Stimulated activated CD8-positive, alpha-beta memory T cell treated with anti-CD3 and anti-CD28 coated beads, Interleukin-7, amount 100 ng/mL, for 24 hours (primary cell): ENCODE data around the gene NRXN3.

Source experiments
- DNase-seq: peaks from one replicate; pipeline ENCODE4 v3.0.0-alpha.2; 2020; ENCODE audit warnings: low read depth

Gene NRXN3

DNA sequence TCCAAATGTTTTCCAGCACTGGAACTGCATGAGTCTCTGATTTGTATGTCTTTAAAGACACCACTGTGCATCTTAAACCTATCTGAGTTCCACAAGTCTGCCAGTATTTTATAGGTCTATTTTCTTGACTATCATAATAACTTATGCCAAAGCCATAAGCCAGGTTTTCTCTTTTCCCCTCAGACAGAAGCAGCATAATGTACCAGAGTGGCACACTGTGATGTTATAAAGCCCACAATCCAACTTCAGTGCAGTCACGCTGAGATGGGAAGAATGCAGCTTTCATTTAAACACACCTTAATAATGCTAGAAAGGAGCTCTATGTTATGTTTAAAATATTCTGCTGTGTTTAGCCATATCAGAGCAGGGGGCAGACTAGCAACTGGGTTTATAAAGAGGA, 1117.8 kb downstream of the NRXN3 start:
- no peak for DNase-seq

DNA sequence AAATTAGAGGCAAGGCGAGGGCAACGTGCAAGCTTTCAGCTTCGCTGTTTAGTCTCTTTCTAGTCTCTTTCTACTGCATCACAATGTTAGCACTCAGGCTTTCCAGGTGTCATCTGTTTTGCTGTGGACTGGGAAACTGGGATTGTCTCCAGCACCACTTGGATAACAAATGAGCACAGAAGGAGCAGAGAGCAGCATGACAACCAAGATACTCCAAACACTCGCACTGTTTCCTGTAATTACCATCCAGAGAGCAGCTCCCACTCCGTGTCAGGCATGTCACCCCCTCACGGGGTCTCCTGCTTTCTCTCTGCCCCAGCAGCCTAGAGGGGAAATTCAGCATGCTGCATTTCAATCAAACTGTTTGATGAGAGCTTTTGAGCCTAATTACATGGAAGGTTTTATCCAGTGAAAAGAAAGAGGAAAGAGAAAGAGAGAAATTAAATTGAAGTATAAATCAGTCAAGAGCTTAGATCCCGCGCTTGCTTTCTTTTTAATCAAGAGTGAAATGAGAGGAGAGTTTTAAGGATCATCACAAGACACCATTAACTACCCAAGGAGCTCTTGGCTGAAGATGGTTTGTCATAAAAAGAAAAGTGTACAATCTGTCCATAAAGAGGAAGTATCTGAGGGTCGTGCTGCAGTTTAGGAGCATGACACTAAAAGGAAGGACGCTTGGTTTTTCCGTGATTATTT, 1123.5 kb downstream of the NRXN3 start:
- no peak for DNase-seq

DNA sequence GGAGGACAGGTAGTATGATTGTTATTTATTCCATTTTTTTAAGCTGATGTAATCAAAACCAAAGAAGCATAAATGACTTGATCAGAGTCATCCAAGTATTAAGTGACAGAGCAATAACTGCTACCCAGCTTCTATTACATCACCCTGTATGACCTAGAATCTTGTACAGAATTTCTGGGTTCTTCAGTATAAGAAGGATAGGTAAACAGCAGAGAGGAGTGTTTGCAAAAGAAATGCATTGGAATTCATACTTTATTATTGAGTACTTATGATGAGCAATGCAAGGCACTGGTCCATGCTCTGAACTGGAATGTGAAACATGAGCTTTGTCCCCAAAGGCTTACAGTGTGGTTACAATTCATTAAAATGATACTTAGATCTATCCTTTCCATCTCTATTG, 1124.3 kb downstream of the NRXN3 start:
- DNase-seq, result no peak

DNA sequence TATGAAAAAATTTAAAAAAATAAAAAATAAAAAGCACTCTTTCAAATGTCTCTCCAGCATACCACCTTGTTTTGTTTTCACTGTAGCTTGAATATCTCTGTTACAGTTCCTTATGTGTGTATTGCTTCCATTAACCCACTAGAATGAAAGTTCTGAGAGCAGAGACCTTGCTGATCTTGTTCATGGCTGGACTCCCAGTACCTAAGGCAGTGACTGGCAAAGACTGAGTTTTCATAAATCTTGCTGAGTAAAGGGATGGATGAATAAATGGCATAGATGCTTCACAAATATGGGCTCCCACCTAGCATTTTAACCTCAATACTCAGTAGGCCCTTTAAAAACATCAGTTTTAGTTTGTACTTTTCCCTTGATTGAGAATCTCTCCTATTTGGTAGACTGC, 1125.2 kb downstream of the NRXN3 start:
- no peak for DNase-seq

DNA sequence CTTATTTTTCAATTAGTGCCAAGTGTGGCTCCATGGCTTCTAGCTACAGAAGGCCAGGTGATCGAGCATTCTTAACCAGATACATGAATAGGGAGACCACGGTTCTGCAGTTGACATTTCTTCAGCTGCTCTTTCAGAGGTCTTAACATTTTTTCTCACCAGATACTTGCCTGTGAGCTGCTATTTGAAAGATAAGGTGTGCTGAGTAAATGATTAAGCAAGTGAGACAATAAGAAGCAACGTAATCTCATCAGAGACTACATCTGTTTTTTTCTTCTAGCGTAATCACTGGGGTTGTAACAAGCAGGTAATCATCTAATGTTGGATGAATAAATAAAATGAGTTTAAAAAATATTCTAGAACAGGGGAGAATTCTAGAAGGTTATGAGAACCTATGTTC, 1128.2 kb downstream of the NRXN3 start:
- DNase-seq, result no peak

DNA sequence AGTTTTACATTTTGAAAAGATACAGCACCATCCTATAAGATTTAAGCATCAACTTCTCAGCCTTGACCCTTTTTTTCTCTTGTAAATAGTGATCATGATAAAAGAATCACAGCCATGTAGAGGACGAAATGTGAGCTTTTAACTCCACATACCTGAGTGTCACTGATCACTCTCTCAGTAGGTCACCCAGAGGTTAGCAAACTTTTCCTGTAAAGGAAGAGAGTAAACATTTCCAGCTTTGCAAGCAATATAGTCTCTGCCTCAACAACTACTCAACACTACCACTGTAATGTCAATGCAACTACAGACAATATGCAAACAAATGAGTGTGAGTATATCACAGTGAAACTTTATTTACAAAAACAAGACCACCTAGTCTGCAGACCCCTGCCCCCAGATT, 1129.0 kb downstream of the NRXN3 start:
- no peak for DNase-seq

DNA sequence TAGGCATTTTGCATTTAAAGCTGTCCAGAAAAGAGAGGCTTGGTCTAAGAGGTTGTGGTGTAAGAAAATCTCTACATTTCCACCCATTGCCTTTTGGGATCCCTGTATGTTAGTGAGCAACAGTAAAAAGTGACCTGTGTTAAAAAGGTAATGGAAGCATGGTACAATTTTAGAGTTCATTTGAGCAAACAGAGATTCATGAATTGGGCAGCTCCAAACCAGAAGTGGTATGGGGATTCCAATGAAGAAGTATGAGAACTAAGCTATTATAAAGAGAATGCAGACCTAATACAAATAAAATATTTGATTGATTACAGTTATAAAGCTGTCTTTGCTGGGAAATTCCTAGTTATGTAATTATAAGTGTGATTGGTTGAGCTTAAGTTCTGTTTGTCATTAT, 1134.1 kb downstream of the NRXN3 start:
- no peak for DNase-seq

DNA sequence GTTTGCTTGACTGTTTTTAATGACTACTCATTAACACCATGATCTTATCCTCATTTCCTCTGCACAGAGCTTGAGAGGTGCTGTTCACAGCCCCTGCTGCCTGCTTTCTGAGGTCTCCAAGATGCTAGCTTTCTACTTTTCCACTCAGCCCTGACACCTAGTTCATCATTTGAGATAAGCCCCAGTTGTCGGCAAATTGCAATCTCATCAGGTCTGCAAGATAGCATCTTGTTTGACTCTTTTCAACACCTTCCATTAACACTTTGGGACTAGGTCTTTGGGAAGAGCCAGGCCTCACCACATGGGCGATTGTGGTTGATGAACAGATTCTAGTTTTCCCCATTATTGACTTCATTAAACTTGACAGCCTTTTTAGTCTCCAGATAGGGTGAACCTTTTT, 1136.4 kb downstream of the NRXN3 start:
- no peak for DNase-seq

DNA sequence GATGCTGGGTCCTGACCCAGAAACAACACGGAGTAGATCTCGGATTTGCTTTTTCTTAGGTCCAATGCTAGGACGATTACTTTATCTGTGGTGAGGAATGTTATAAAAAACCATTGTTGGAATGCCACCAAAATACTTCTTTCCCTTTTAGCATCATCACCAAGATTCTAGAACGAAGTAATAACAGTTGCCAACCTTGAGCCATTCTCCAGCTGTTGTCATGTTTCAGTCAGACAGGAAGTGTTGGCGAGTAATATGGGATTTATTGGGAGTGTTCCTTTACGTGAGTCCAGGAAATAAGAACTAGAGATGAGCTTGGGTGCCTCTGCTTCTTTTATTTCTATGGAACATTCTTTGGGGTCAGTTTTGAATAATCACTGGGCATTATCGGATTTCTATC, 1148.2 kb downstream of the NRXN3 start:
- no peak for DNase-seq

DNA sequence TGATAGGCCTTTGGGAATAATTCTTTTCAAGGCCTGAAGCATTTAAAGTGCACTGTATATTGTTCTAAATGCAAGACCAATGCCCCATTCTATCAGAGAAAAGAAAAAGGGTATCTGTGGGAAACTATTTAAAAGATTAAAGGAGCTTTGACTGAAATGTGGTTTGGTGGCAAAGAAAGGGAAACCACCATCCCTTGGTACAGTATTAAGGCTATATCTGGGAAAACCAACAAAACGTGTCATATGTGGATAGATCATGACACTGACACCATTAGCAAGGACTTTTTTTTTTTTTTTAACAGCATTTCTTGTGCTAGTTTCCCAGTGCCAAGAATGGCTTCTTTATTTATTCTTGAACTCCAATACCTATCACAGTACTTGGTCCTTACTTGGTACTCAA, 1150.4 kb downstream of the NRXN3 start:
- DNase-seq, result no peak

DNA sequence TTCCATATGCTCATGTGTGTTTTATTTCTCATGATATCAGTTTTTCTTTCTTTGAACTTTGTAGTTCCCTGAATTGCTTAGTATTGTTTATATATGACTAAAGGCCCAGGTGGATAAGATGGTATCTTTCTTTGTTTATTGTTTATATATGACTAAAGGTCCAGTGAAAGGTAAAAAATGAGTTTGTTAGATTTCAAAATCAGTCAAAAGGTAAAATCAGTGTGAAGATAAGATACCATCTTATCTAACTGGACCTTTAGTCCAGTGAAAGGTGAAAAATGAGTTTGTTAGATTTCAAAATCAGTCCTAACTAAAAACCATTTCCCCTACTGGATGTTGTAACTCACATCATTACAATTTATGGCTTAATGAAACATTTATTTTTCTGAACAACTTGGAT, 1150.9 kb downstream of the NRXN3 start:
- DNase-seq, result no peak

DNA sequence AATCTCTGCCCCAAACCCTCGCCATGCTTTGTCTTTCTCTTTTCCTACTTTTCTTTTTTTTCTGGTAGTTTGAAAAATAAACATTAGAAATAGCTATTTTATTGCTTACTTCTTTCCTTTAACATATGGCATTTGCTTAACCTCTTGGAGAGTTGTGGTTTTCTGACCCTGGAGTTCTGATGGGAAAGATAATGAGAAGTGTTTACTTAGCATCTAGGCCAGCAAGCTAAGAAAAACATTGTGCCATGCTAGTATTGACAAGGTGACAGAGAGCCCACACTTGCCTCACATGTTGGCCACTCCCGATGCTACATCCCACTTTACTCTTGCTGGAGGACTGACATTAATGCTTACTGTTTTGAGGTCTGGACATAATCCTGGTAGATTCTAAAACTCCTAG, 1154.9 kb downstream of the NRXN3 start:
- no peak for DNase-seq

DNA sequence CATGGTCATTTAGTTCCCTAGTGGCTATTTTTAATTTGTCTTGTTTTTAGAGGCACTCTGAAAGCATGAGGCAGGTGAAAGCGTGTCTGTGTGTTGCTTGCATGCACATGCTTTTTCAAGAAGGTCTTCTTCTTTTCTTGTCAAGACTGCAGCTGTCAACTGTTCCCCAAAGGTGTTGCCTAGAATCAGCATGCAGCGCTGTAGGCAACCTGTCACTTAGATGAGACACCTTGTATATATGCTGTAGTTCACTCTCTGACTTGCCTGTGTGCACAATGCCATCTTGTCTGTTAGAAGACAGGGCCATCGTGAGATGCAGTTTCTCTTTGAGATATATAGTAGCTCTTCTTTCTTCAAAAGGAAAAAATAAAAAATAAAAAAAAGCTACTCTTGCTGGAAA, 1155.4 kb downstream of the NRXN3 start:
- DNase-seq, result no peak

DNA sequence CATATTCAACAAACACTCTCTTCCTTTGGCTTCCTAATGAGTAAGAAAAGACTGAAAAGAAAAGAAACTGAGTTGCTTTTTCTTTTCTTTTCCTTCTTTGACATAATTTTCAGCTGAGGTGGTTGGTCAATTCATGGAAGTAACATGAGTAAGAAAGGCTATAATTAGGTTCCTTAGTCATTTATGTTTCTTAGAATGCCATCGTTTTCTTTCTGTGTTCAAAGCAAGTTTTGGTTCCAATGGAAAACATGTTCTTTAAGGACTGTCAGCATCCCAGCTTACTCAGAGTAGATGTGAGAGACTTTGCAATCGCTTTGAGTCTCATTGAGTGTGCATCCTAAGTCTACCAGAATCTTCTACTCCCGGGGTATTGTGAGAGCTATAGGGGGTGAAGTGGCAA, 1158.7 kb downstream of the NRXN3 start:
- no peak for DNase-seq

DNA sequence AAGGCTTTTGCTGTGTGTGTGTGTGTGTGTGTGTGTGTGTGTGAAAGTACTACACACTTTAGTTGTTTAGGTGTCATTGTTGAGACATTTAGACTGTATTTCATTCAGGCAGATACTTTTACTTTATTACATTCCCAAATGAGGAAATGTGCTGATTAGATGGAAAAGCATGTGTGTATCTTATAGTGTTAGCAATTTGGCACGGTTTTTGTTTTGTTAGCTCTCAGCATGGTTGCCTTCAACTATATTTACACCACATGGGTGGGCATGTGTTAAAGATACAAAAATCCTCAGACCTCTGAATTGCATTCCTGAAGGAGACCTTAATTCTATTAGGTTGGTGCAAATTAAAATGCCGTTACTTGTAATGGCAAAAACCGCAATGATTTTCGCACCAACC, 1161.7 kb downstream of the NRXN3 start:
- DNase-seq, result no peak

DNA sequence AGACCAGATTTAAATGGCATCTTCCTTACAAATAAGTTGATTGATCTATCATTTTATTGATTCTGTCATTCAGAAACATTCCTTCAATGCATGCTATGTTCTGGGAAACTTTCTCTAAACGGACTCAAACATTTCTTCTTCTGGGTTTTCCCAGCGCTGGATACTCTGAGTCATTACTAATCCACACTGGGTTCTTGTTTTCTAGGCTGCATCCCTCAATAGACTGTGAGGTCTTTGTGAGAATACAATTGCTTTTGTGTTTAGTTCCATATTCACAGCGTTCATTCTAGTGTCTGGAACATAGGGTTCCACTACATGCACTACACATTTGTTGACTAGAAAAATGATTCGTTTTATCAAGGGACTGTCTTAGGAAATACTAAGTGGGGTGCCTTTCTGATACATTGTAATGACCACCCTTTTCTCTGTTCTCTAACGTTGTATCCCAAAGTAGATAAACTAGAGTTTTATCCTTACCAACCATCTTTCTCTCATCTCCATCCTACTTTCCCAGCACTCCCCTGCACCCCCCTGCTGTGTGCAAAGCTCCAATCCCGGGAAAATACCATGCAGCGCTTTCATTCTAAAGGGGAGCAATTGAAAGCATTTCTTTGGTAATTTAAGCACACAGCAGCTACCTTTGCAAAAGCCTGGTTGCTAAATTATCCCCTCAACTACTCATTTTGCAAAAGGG, 1162.5 kb downstream of the NRXN3 start:
- DNase-seq, result no peak

DNA sequence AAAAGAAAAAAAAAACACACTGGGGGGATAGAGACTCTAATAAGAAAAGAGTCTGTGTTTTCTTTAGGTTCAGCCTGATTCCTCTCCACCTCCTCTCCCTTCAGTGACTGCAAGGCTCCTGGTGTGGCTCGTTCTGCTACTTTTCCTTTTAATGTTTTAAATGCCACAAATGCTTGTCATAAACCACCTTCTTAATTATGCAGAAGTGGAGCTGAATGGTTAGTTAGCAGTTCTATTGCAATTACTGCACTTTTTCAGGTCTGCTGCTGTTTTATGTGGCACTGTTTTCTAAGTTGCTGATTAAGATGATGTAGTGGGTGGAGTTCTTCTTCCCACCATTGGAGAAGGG, 1163.0 kb downstream of the NRXN3 start:
- no peak for DNase-seq

DNA sequence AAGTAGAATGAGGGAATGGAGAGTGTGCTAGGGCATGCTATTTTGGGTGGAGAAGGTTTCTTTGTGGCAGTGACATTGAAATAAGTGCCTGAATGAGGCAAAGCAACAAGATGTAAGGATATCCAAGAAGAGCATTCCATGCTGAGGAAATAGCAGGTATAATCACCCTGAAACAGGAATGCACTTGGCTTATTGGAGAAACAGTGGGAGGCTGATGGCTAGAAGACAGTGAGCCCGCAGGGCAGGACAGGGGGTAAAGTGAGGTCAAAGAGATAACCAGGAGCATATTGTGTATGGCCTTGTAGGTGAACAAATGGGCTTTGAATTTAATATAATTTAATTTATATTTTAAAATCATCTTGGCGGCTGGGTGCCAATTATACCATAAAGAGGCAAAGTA, 1164.1 kb downstream of the NRXN3 start:
- no peak for DNase-seq

DNA sequence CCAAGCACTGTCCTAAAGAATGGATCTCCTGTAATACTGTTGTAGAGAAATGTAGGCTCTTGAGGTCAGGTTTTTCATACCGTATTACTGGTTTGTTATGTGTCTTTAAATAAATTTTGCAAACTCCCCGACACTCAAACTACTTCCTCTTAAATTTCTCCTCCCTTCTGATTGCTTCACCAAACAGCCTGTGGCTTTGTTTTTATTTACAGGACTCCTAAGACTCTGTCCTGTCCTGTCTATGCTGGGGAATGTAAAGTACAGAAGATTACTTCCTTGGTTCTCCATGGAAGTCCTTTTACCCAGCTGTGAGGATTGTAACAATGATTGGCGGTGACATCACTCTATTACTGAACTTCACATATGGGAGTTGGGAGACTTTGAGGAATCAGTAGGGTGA, 1167.6 kb downstream of the NRXN3 start:
- no peak for DNase-seq

DNA sequence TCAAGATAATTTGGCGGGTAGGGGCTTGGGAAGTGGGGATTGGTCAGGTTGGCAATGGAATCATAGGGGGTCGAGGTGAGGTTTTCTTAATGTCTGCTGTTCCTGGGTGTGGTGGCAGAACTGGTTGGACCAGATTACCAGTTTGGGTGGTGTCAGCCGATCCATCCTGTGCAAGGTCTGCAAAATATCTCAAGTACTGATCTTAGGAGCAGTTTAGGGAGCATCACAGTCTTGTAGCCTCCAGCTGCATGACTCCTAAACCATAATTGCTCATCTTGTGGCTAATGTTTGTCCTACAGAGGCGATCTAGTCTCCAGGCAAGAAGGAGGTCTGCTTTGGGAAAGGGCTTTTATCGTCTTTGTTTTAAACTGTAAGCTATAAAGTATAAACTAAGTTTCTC, 1172.8 kb downstream of the NRXN3 start:
- DNase-seq, result no peak

DNA sequence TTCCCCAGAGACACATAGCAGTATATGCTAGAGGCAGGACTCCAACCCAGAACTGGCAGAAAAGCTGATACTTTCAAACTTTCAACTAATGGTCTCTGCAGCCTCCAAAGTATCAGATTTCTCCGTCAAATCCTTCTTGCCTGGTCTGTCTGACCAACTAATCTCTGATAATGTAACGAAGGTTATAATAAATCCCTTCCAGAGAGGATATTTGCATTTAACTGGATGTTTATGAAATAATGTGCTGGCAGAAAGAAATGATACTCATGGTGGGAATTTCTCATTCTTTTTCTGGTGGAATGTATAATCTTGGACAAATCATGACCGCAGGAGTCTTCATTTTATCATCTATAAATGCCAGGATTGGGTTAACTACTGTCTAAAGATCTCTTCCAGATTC, 1180.8 kb downstream of the NRXN3 start:
- no peak for DNase-seq

DNA sequence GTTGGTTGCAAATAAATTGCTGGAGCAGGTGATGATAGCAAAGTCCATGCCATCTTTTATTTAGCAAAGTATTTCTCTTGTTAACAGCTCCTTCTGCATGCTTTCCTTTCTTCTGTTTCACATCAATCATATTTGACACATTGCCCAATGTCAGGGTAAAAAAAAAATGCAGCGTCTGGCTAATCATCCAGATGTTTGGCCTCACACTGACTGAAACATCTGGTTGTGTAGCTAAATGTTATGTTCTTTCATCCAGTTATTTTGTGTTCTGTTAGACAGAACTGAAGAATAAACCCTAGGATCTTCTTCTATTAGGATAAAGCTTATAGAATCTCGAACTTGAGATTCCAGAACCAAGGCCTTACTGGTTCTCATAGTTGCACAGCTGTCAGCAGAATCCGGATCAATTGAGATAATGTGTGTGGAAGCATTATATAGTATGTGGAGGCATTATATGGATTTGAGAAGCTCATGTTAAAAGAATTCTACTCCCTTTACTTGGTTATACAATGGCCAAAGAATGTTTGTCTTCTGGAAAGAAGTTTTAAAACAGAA, 1182.0 kb downstream of the NRXN3 start:
- DNase-seq, result no peak

DNA sequence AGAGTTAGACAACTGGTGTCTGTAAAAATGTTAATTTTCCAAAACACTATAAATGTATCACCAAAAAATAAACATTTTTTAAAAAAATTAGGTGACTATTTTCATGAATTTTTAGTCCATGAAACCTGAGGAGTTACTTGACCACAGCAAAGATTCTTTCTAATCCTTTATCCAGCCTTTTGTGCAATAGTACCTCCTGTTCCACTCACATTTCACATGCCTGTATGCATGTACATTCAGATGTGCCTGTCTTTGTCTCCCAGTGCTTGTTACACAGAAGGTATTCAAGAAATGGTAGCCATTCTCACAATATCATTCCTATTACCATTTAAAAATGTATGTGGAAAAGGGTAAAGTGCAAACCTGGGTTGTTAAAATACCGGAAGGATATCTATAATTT, 1184.2 kb downstream of the NRXN3 start:
- DNase-seq, result no peak

DNA sequence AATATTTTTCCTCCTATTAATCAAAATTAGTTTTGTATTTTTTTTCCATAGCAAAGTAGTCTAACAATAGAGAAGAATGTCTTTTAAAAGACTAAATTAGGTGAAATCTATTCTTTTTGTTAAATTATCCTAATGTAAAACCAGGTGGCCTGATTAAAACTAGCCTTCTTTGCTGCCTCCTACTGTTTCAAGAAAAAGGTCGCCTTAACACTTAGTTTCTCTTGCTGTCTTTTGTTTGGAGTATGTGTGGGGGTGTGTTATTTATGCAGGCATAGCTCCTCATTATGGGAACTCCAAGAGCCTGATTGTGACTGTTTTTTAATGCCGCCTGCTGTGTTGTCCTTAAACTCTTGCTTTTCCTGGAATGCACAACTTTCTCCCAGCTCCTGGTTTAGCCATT, 1185.9 kb downstream of the NRXN3 start:
- DNase-seq, result no peak
